Suprapubic skin (tissue), 4 donors: Measurements from ENCODE around the gene SSMEM1.
A peak's percentile ranks its signal among the peaks of the same experiment; 100 is the strongest.

Experiments
- CTCF ChIP-seq, 2 donors: fragments of 200-600 bp in 1 of 2; fragments of 450-650 bp in 1 of 2; sonication (generic) in 1 of 2; IDR thresholded peaks; one replicate each; pipeline ENCODE4 v1.5.1; 2016 to 2019; ENCODE audit warnings: antibody characterized with exemption in 2 of 2, mild to moderate bottlenecking in 1 of 2, moderate library complexity in 1 of 2
- EP300 ChIP-seq: sonication (generic); formaldehyde crosslinking; IDR thresholded peaks from one replicate; pipeline ENCODE4 v1.6.1; 2017; ENCODE audit warnings: antibody characterized with exemption
- POLR2A ChIP-seq, 2 donors: fragments of 450-650 bp; IDR thresholded peaks; one replicate each; pipeline ENCODE4 v1.6.1; 2017; ENCODE audit warnings: antibody characterized with exemption in 2 of 2, mild to moderate bottlenecking in 2 of 2, moderate library complexity in 2 of 2
- POLR2AphosphoS5 ChIP-seq, 3 donors: sonication (generic); formaldehyde crosslinking; IDR thresholded peaks; one replicate each; pipeline ENCODE4 v1.6.1; 2017; ENCODE audit warnings: antibody characterized with exemption in 3 of 3

GRCh38 chr7:130205084-130205947, 2.3 kb upstream of the SSMEM1 start, which contains the start of gene TMEM209:
- no peak for TF ChIP-seq CTCF (IDR thresholded peaks at IDR 0.05)
- peak; percentile 13 to 76 for TF ChIP-seq POLR2A (IDR thresholded peaks at IDR 0.05)
- no peak for TF ChIP-seq EP300
- TF ChIP-seq POLR2AphosphoS5 (IDR thresholded peaks at IDR 0.05) = peak in 2 of 3 donors; percentile 52 to 68
